OCI-LY1 (cell line): ENCODE data around the gene ZNF407.

Experiments used
- CTCF ChIP-seq: fragments of 200-600 bp; sonication (generic), shearing (Covaris generic); IDR thresholded peaks from 2 replicates; pipeline ENCODE4 v1.5.1; 2017; ENCODE audit warnings: mild to moderate bottlenecking, antibody characterized with exemption, low read length, moderate library complexity, mixed read lengths
- EZH2 ChIP-seq: fragments of 200-600 bp; sonication (generic), shearing (Covaris generic); IDR thresholded peaks from 2 replicates; pipeline ENCODE4 v1.8.0; 2017; ENCODE audit warnings: borderline replicate concordance, mixed run types, mild to moderate bottlenecking, antibody characterized with exemption, low read length, moderate library complexity, mixed read lengths

DNA sequence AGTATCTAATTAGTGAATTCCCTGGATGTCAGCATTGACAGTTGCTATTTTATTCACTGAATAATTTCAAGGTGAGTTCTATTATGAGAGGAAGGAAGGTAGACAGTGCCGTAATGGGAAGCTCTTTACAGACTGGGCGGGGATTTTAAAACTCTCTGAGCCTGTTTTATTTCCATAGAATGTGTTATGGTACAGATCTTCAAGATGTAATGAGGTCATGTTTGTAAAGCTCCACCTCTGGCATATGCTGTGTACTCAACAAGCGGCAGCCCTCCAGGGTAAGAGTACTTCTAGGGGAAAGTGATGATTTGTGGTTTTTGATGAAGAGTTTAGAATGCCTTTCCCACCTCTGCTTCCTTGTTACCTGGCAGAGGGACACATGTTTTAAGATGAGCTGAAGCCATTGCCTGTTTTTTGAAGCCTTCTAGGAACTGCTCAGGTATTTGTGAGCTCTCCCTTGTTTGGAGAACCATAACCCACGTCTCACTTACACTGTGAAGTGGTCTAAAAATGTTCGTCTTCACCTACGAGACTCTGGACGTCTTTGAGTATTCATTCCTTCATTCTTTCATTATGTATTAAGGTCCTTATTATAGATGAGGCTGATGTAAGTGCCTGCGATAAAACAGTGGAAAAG lies 360.0 kb downstream of the ZNF407 start:
- TF ChIP-seq CTCF (no peak), EZH2 (no peak)
